Tibial artery (tissue), 4 donors: ENCODE measurements around the gene RASA3.
A peak's percentile ranks its signal among the peaks of the same experiment; 100 is the strongest.

ENCODE experiments used
- DNase-seq, 2 donors: peaks; one replicate each; pipeline ENCODE4 v3.0.0-alpha.2; 2019
- H3K27ac ChIP-seq, 2 donors: fragments of 200-600 bp; sonication (generic) in 1 of 2; 1 replicate in 1 of 2; 2 replicates in 1 of 2; pipeline ENCODE4 v1.5.1; 2018 to 2019; ENCODE audit warnings: mild to moderate bottlenecking in 1 of 2
- H3K27me3 ChIP-seq, 2 donors: fragments of 200-600 bp; sonication (generic) in 1 of 2; one replicate each; pipeline versions ENCODE4 v1.5.1 to v1.6.0; 2016 to 2019
- H3K36me3 ChIP-seq, 3 donors: fragments of 200-600 bp; sonication (generic) in 2 of 3; one replicate each; pipeline ENCODE4 v1.5.1; 2016 to 2019; ENCODE audit warnings: mild to moderate bottlenecking in 2 of 3
- H3K4me1 ChIP-seq, 4 donors: fragments of 200-600 bp; sonication (generic) in 2 of 4; 1 replicate in 3 of 4; 2 replicates in 1 of 4; pipeline ENCODE4 v1.5.1; 2016 to 2019
- H3K4me3 ChIP-seq, 2 donors: fragments of 200-600 bp; sonication (generic) in 1 of 2; 1 replicate in 1 of 2; 2 replicates in 1 of 2; pipeline ENCODE4 v1.5.1; 2018 to 2019; ENCODE audit warnings: mild to moderate bottlenecking in 2 of 2
- H3K9me3 ChIP-seq, 3 donors: fragments of 200-600 bp; sonication (generic) in 1 of 3; one replicate each; pipeline ENCODE4 v1.5.1; 2016 to 2019
- intact Hi-C: fragments of 100-400 bp; cut with DNase I; formaldehyde crosslinking; loops from one replicate; pipeline ENCODE4 v1.15.0; 2023; ENCODE audit warnings: low total_unique reads
- TF ChIP-seq, protein P1 (sequence below), 2 experiments: fragments of 200-600 bp in 1 of 2; fragments of 450-650 bp in 1 of 2; IDR thresholded peaks; one replicate each; pipeline ENCODE4 v1.5.1; 2017 to 2019; ENCODE audit warnings: antibody characterized with exemption in 2 of 2, mild to moderate bottlenecking in 1 of 2, moderate library complexity in 1 of 2

RASA3 gene

DNA sequence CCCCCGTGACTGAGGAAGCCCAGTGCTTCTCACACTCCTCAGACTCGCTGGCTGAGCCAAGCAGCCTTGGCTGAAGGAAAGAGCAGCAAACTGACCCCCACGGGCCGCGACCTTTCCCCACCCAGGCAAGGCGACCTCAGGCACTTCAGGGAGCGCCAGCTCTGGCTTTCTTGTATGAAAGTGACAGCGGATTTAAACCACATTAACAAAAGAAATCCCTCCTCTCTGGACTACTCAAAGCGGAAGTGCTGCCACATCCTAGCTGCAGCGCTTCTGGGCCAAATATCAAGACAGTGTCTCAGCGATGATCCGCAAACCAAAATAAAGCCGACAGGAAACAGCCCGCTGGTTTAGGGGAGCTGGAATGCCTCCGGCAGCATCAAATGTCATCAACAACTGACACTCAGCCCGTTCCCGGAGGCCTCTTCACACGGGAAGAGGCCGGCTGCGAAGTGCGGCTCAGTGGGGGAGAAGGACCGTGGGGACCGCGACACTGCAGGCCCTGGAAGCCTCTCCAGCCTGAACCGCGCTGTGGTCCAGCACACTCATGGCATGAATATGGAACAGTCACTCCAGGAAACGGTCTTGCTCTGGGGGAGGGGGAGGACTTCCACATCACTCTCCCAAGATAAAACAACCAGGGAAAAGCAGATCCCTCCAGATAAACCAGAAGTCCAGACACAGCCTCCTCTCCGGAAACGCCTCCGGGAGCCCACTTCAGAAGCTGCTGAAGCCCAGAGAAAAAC lies 1.4 kb downstream of the RASA3 start:
- intact Hi-C loops: loop anchor here (2.0 to 5.0 kb wide), 2 partner anchors 34 to 64 kb away; no protein-coding TSS in a partner anchor
- DNase-seq: peak; percentile 65 to 83
- no peaks in the 10 kb centered on the region for H3K36me3 ChIP-seq
- TF ChIP-seq, protein P1, sequence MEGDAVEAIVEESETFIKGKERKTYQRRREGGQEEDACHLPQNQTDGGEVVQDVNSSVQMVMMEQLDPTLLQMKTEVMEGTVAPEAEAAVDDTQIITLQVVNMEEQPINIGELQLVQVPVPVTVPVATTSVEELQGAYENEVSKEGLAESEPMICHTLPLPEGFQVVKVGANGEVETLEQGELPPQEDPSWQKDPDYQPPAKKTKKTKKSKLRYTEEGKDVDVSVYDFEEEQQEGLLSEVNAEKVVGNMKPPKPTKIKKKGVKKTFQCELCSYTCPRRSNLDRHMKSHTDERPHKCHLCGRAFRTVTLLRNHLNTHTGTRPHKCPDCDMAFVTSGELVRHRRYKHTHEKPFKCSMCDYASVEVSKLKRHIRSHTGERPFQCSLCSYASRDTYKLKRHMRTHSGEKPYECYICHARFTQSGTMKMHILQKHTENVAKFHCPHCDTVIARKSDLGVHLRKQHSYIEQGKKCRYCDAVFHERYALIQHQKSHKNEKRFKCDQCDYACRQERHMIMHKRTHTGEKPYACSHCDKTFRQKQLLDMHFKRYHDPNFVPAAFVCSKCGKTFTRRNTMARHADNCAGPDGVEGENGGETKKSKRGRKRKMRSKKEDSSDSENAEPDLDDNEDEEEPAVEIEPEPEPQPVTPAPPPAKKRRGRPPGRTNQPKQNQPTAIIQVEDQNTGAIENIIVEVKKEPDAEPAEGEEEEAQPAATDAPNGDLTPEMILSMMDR (IDR thresholded peaks at IDR 0.05): no peak
- peak overlapping the region; percentile 79 to 84 for H3K27ac ChIP-seq
- H3K9me3 ChIP-seq: no peaks in the 10 kb centered on the region
- no peaks in the 10 kb centered on the region for H3K27me3 ChIP-seq
- H3K4me3 ChIP-seq: peak overlapping the region; percentile 93 to 94
- H3K4me1 ChIP-seq: peaks cover 0 to 49% (median 45%) of the 10 kb centered on the region in 4 donors

DNA sequence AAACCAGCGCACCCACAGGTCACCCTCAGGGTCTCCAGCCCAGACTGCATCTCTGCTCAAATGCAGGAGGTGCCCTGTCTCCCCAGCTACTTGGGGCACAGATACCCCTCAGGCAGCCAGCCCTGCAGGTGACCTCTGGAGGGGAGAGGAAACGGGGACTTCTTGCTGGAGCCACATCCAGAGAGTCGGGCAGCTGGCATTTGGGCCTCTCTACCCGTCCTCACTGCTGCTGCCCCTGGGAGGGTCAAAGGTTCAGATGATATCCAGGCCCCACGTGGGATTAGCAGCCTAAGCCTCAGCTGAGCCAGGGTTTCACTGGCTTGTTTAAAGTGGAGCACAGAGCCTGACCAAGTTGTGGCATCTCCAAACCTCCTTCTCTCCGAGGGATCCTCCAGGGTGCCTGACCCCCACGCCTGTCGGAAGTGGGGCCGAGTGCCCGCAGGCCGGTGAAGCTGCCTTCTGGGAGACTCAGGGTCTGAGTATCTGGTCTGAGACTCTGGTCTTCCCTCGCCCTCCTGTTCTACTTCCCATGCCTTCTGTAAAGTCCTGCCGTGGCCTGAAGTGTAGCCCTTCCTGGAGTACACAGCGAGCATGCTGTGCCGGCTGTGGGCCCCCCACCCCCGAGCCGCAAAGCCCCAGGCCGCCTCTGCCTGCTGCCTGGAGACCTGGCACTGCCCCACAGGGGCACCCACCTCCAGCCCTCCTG lies 2.1 kb downstream of the RASA3 start:
- no peak for DNase-seq
- intact Hi-C loops: loop anchor here (2.0 to 5.0 kb wide), 2 partner anchors 33 to 63 kb away; no protein-coding TSS in a partner anchor
- no peaks in the 10 kb centered on the region for H3K9me3 ChIP-seq

DNA sequence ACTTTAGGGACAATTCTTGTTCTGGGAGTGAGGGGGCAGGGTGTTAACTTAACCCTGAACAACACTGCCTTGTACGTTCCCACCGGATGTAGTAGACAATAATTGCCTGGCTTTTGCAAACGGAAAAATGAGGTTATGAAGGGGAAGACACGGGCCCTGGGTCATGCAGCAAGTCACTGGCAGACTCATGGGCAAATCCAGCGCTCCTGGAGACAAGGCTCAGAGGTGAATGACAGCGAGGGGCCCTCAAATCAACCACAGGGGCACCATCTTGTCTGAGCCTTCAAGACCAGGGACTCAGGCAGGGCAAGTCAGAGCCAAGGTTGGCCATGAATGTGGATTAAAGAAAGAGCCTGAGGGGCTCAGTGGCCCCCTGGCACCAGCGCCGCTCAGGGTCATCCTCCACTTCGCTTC lies 2.8 kb downstream of the RASA3 start:
- Histone ChIP-seq H3K4me1 (peaks cover 0 to 49% (median 45%) of the 10 kb centered on the region in 4 donors), H3K9me3 (no peaks in the 10 kb centered on the region), H3K27me3 (no peaks in the 10 kb centered on the region), H3K27ac (peak overlapping the region; percentile 79 to 84), H3K4me3 (peak overlapping the region in 1 of 2 donors; percentile 94), H3K36me3 (no peaks in the 10 kb centered on the region)
- TF ChIP-seq, protein P1 (IDR thresholded peaks at IDR 0.05): no peak
- no peak for DNase-seq
- intact Hi-C loops: loop anchor here (2.0 to 5.0 kb wide), 2 partner anchors 32 to 63 kb away; no protein-coding TSS in a partner anchor

More for the DNA sequence above, 2.1 kb downstream of the RASA3 start:
- Histone ChIP-seq H3K4me3 (peak overlapping the region; percentile 93 to 94), H3K27me3 (no peaks in the 10 kb centered on the region), H3K36me3 (no peaks in the 10 kb centered on the region), H3K27ac (peak overlapping the region; percentile 79 to 84), H3K4me1 (peaks cover 0 to 49% (median 45%) of the 10 kb centered on the region in 4 donors)
- TF ChIP-seq, protein P1 (IDR thresholded peaks at IDR 0.05): no peak

DNA sequence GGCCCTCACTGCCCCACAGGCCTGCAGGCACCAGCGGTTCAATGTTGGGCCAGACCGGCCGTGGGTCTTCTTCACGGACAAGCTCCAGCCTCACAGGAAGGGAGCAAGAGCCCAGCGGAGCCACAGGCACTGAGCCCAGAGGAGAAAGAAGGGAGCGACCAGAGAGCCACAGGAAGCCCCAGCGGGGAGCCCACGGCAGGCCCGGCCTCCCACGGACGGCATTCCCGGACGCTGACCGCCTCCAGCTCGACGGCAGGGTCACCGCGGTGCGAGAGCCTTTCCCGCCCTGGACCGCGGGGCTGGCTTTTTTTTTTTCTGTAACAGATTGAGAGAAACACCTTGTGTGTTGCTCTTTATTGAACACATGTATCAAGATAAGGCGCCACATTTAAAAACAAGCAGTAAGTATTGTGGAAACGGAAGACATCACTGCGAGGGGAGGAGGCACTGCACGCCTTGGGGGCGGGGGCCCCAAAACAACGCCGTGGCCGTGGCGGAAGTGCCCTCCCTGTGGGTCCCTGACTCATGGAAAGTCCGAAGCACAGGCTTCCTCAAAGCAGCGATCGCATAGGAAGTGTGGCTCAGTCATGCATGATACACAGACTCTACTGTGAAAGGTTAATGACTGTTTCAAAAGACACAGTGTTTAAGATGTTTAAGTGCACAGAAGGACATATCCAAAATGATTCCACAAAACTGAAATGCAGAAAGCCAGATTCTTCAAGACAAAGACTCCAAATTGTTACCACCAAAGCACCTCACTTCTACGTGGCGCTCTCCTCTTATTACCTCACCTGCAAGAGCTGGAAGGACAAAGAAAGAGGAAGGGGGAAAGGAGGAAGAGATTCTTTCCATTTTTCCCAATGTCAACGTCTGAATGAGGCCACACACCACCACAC lies 3.5 kb downstream of the RASA3 start:
- intact Hi-C loops: no loop called here
- Histone ChIP-seq H3K9me3 (no peaks in the 10 kb centered on the region), H3K4me3 (peak overlapping the region; percentile 14 to 32), H3K27me3 (no peaks in the 10 kb centered on the region), H3K27ac (peak overlapping the region; percentile 79 to 84), H3K36me3 (no peaks in the 10 kb centered on the region), H3K4me1 (peaks cover 0 to 45% (median 42%) of the 10 kb centered on the region in 4 donors)
- DNase-seq: peak; percentile 86 to 87
- TF ChIP-seq, protein P1 (IDR thresholded peaks at IDR 0.05): no peak

DNA sequence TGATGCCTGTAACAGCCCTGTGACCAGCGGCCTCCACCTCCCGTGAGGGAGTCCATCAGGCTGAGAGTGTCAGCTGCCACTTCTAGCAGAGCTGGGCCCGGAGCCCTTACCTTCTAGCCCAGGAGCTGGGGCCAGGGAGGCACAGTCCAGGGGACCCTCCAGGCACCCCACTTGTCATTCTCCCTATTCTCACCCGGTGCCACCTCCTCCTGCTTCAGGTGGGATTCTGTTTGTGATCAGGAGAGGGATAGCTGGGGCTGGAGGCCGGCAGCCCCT lies 4.1 kb downstream of the RASA3 start:
- TF ChIP-seq, protein P1 (IDR thresholded peaks at IDR 0.05): no peak
- Histone ChIP-seq H3K9me3 (no peaks in the 10 kb centered on the region), H3K36me3 (no peaks in the 10 kb centered on the region), H3K4me3 (peak overlapping the region; percentile 14 to 32), H3K27me3 (no peaks in the 10 kb centered on the region), H3K4me1 (peaks cover 0 to 45% (median 42%) of the 10 kb centered on the region in 4 donors), H3K27ac (peak overlapping the region; percentile 79 to 84)
- no peak for DNase-seq
- intact Hi-C loops: no loop called here
